GM19468 (cell line): Measurements from ENCODE around the gene MARCHF3.
"Not testable (repeated sequence)": the region's sequence is repeated elsewhere in the genome, so short reads cannot be mapped to it uniquely, and the experiment has no call there.

Source experiments
- ATAC-seq: cut with Tn5 transposase; IDR thresholded peaks from one replicate; pipeline ENCODE4 v1.9.1; 2021; ENCODE audit warnings: mild to moderate bottlenecking, moderate library complexity, moderate number of reproducible peaks; ENCODE audit not compliant: unreplicated experiment; ENCODE audit errors: extremely low read depth

MARCHF3 gene

DNA sequence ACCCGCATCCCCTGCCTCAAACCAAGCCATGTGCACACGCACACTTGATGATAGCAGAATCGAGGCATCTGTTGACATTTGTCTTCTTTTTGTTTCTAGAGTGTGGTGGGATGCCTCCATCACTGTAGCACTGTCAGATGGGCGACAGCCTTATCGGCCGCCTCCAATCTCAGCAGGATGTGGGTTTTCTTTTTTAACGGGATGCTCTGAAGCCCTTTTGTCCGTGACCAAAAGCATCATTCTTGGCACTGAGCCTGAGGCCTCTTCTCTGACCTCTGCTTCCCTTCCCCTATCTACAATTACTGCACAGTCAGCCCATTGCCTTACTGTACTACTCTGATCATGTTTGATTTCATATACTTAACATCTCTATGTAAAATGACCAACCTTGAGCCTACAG lies 175.1 kb downstream of the MARCHF3 start:
- ATAC-seq: no peak

DNA sequence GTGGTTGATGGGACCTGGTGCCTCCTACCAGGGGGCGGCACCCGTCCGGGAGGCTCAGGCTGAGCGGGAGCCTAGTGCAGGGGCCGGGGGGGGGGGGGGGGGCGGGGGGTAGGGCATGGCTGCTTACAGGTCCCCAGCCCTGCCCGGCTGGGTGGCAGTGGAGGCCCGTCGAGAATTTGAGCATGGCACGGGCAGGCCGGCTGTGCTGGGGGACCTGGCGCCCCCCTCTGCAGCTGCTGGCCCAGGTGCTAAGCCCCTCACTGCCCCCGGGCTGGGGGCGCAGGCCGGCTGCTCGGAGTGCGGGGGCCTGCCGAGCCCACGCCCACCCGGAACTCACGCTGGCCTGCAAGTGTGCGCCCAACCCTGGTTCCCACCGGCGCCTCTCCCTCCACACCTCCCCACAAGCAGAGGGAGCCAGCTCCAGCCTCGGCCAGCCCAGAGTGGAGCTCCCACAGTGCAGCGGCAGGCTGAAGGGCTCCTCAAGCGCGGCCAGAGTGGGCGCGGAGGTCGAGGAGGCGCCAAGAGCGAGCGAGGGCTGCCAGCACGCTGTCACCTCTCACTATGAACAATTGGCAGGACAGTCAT lies 175.7 kb downstream of the MARCHF3 start:
- ATAC-seq: no peak

DNA sequence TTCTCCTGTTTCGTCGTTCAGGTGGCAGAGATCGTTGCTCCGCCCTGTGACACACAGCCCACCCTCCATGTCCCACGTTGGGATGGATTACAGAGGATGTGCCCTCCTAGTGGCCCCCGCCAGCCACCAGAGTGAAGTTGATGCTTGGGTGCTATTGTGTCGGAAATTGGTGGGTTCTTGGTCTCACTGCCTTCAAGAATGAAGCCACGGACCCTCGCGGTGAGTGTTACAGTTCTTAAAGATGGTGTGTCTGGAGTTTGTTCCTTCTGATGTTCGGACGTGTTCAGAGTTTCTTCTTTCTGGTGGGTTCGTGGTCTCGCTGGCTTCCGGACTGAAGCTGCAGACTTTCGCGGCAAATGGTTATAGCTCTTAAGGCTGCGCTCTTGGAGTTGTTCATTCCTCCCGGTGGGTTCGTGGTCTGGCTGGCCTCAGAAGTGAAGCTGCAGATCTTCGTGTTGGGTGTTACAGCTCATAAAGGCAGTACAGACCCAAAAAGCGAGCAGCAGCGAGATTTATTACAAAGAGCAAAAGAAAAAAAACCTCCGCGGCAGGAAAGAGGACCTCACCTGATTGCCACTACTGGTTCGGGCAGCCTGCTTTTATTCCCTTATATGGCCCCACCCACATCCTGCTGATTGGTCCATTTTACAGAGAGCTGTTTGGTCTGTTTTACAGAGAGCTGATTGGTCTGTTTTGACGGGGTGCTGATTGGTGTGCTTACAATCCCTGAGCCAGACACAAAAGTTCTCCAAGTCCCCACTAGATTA lies 176.6 kb downstream of the MARCHF3 start:
- ATAC-seq: not testable (repeated sequence)

DNA sequence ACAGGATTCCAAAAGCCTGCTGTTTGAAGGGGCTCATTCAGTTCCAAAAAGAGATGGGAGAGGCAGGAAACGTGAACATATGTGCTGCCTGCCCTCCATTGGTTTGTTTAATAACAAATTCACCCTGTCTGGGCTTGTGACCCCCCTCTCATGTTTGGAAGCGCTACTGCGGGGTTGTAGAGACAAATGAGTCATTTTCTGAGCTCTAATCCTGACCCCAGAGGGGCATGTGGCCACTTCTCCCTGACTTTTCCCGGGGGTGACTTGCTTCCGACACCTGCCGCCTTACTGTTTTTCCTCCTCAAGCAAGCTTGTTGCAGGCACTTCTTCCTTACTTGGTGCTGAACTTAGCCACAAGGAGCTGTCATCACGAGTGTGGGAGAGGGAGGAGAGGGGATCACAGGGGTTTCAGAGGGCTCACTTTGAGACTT lies 177.5 kb downstream of the MARCHF3 start:
- ATAC-seq: no peak

DNA sequence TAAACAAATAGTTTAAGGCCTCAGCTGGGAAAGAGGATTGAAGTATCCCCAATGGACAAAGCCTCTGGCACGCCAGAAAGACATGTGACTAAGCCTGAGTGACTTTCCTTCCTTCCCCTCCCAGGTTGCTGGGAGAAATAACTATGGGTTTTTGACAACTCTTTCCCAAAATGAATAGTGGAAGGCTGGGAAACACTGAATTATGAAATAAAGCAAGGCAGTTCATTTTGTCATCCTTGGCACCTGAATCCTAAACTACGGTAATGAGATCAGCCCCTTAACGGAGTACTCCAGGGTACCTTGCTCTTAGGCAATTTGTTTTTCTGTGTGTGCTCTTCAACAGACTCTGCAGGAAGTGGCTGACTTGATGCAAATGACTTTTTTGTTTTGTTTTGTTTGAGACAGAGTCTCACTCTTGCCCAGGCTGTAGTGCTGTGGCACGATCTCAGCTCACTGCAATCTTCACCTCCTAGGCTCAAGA lies 178.2 kb downstream of the MARCHF3 start:
- ATAC-seq: peak; percentile 56

DNA sequence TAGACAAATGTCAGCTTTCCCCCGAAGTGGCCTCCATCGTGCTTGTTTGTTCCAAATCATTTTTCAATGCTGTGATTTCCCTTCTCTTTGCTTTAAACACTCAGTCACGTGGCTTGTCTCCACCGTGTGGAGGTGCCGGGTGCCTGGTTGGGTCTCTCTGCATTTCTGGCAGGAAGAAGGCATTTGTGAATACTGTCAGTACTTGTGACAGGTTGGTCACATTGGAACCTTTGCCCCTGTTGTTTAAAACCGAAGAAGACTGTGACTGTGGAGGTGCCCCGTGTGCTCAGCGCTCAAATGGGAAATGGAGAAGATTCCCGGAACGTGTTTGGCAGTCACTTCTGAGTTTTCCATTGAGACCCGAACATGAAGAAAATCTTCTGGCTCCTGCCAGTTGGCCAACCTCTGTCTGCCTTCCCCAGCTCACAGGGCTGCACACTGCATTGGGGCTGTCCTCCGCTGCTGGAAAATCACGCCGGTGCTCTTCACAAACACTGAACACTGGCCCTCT lies 178.8 kb downstream of the MARCHF3 start:
- no peak for ATAC-seq

DNA sequence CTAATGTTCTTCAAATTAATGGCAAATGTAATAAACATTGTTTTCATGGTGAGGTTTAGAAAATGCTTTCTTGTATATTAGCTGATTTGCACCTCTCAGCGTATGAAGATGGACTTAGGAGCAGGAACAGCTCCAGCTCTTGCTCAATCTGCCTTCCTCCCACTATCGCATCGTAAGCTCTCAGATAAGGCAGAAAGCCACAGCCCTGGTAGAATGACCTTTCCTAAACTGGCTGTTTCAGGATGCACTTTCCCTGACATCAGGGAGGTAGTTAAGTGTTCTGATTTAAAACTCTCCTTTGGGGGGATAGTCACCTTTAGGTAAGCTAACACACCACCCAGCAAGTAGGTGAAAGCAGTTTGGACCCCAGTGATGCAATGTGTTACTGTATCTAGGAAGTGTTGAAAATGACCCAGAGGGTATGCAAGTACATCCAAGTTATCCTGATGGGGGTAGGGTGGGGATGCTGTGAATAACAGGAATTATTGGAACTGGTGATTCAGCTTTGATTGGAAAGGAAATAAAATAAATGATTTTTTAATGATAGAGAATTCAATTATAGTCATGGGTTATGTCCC lies 181.2 kb downstream of the MARCHF3 start:
- no peak for ATAC-seq

DNA sequence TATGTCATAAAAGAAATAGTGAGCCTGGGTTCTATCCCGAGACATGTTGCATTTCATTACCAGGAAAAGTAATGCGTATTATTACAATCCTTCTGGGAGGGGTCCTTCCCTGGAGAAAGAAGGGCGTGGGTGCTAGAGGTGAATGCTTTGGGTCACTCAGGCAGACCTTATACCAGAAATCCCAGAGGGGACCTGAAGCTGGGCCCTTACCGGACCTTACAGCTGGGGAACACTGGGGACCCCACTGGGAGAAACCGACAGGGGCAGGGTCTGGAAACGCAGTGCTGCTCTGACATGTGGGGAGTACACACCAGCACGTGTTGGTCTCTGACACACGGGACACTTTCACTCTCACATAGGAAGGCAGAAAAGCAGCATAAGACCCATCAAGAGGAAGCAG lies 182.1 kb downstream of the MARCHF3 start:
- no peak for ATAC-seq

DNA sequence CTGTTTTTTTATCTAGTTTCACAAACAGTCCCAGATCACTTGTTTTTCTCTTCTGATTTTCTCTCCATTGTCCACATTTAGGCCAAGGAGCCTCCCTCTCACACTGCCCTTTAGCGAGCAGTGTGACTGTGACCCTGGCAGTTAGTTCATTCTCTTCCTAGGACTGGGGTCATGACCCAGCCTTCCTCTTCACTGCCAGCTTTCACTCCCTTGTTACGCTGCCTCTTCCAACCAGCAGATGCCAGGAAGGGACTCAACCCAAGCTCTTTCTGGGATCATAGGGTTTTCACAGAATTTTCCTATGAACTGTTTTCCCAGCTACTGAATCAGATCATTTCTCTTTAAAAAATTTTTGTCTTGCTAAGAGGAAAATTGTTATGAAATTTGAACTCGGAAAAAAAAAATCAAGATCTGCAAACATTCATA lies 182.5 kb downstream of the MARCHF3 start:
- ATAC-seq: no peak

DNA sequence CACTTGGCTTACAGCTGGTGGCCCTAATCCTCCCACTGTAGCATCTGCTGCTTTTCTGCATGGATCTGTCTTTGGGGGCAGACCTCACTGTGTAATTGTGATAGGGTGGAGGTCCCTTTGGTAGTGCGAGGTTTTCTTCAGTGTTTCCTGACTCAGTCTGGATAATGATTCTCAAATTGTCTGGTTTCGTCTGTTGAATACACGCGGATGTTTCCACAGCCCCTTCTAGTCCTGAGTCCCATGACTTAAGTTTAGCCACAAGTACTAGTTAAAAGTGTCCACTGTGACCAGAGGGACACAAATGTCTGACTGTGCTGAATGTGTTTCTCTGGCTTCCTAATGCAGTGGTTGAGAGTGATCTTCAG lies 182.9 kb downstream of the MARCHF3 start:
- ATAC-seq: no peak

DNA sequence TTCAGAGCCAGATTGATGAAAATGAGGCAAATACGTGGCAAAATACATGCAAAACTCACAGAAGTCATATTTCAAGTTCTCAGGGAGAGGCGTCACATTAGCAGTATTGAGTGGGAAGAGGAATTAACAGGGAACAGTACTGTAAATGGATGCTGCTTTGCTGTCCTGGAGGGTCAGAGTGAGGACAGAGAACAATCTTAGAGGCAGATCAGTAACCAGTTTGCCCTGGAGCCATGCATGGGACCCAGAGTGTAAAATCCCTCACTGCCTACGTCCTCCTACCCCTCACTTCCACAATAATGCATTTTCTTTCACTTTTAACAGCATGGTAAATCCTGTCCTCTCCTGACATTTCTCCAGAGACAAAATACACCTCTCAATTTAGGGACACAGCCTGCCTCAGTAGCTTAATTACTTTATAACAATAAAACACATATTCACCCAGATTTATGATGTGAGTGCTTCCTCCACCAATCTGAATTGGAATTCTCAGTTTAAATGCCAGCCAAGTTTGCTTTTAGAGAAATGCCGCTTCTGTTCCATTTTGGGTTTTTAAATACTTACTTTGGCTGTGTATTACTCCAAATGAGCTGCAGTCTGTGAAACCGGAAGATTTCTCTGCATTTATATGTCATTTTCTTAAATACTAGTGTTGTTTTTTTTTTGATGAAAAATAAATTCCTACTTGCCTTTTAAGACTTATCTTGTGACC lies 183.5 kb downstream of the MARCHF3 start:
- ATAC-seq: no peak

DNA sequence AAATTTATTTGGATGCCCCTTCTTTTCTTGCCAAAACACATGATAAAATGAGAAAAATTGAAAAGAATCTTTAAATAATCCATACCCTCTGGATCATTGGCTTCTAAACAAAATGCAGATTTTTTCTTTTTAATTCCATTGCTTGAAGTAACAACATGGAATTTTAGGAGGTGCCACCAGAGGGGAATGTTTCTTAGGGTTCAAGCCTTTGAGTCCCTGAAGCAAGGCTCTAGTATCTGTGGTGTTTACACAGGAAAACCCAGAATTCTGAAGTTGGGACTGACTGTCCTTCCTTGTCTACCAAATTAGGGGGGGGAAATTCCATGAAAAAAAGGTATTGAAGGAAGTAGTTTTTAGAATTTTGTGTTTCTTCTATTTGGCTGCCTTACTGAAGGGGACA lies 184.0 kb downstream of the MARCHF3 start:
- no peak for ATAC-seq

DNA sequence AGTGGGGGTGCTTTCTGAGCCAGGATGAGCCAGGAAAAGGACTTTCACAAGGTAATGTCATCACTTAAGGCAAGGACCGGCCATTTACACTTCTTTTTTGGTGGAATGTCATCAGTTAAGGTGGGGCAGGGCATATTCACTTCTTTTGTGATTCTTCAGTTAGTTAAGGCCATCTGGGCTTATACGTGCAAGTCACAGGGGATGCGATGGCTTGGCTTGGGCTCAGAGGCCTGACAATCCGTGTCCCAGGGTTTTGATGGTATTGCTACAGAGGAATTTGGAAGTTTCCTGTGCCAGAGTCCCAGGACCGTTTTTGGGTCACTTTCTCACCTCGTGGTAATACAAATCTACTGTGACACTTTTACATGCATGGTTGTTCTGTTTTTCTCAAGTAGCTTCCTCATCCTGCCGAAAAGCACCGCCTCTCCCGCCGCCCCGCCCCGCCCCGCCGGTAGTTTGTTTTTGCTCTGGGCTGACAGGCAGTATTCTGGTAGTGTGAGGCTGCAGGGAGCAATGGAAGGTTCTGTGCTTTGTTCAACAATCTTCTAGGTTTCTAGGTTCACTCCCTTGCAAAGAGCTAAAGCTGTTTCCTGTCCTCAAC lies 184.8 kb downstream of the MARCHF3 start:
- ATAC-seq: peak; percentile 78

DNA sequence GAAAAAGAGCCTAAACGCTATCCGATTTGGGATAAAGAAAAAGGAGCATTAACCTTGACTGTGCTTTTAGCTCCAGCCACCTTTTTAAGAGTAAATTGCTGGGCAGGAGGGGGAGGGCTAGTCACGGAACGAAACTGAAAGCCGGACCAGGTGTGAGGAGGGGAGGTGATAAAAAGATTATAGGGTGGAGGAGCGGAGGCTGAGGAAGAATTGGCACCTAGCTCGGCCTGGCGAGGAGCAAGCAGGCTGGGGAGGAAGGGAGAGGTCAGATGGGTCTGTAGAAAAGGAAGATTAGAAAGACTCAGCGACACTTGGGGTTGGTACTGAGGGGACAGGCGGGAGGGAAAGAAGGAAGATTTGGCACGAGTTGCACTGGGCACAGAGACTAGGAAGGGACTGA lies 187.0 kb downstream of the MARCHF3 start:
- not testable (repeated sequence) for ATAC-seq

DNA sequence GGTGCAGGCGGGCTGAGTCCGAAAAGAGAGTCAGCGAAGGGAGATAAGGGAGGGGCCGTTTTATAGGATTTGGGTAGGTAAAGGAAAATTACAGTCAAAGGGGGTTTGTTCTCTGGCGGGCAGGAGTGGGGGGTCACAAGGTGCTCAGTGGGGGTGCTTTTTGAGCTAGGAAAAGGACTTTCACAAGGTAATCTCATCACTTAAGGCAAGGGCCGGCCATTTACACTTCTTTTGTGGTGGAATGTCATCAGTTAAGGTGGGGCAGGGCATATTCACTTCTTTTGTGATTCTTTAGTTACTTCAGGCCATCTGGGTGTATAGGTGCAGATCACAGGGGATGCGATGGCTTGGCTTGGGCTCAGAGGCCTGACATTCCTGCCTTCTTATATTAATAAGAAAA lies 191.0 kb downstream of the MARCHF3 start:
- not testable (repeated sequence) for ATAC-seq

DNA sequence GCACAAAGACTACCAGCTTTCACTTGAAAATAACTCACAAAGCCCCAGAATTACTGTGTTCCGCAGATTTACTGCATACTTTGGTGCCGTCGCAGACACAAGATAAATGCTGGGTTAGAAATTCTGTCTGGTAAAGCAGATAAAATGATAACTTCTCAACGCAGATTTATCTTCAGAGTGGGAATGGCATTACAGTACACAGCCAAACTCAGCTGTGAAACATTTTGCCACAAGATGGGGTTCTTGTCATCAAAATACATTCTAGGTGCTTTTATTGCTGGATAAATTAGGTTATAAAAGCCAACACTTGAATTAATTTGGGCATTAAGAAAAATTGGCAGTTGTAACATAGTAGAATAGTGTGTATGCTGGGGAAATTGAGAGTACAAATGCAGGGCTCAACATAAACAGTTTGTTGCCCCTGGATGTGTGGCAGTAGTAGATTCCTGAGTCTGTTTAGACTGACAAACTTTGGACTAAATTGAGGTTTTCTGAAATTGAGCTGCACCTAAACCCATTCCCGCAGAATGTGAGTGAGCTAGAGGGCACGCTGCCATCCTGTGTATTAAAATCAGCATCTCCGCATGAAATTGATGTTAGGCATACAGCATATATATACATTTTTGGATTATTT lies 192.3 kb downstream of the MARCHF3 start:
- no peak for ATAC-seq

DNA sequence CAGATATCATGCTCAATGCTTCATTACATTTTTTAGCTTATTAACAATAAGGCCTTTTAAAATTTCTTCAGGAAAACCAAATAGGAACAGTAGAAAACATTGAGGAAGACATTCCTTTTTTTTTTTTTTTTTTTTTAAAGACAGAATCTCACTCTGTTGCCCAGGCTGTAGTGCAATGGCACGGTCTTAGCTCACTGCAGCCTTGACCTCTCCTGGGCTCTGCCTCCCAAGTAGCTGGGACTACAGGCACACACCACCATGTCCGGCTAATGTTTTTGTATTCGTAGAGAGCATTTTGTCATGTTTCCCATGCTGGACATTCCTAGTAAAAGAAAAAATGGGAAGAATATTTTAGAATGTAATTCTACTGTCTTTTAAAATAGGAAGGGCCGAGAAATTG lies 193.1 kb downstream of the MARCHF3 start:
- no peak for ATAC-seq

DNA sequence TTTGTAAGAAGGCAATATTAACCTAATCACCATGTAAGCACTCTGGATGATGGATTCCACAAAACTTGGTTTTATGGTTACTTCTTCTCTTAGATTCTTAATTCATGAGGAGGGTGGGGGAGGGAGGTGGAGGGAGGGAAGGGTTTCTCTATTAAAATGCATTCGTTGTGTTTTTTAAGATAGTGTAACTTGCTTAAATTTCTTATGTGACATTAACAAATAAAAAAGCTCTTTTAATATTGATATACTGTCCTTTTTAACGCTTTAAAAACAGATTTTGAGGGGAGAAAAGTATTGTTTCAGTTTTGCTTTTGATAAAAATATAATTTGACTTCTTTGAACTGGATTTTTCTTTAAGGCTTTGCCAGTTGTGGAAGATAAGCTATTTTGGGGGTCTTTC lies 193.6 kb downstream of the MARCHF3 start:
- ATAC-seq: no peak

DNA sequence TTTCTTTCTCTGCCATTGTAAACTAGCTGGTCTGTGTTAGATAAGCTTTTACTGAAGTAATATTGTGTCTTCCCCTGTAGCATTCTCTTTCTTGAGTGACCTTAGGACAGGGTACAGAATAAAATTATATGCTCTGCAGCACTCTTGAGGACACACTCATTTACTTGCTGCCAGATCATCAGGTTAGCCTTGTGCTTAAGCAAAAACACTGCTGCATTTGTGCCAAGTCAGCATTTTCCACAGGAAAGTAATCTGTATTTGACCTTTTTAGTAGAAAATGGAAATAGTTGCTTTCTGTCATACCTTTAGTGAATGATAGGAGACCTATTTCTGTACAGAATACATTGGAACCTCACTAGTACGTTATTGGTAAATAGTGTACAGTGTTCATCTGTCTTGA lies 199.2 kb downstream of the MARCHF3 start:
- ATAC-seq: no peak

DNA sequence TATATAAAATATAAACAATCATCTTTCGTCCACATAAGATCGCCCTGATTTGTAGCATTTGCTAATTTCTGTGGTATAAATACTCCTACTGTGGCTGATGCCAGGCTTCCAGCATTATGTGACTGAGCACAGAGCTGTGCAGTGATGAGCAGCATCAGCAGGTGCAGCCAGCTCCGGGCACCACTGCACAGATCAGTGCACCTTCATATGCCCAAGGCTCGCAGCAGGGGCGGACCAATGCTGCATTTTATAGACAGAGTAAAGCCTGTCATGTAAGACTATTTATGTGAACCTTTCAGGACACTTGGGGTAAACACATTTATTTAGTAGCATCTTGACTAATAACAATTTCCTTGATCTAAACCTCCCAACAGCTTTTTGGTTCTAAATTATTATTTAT lies 200.3 kb downstream of the MARCHF3 start:
- no peak for ATAC-seq
